NOMO-1 treated with dmso at 0.1 percent for 144 hours (cell line): ENCODE measurements around the gene GOLGA6L2.
"Not testable (repeated sequence)": the region's sequence is repeated elsewhere in the genome, so short reads cannot be mapped to it uniquely, and the experiment has no call there.

Source experiments
- DNase-seq: peaks from one replicate; lab custom pipeline; 2025; ENCODE audit not compliant: unreplicated experiment; lab: John Stamatoyannopoulos, UW

The GOLGA6L2 gene, protein sequence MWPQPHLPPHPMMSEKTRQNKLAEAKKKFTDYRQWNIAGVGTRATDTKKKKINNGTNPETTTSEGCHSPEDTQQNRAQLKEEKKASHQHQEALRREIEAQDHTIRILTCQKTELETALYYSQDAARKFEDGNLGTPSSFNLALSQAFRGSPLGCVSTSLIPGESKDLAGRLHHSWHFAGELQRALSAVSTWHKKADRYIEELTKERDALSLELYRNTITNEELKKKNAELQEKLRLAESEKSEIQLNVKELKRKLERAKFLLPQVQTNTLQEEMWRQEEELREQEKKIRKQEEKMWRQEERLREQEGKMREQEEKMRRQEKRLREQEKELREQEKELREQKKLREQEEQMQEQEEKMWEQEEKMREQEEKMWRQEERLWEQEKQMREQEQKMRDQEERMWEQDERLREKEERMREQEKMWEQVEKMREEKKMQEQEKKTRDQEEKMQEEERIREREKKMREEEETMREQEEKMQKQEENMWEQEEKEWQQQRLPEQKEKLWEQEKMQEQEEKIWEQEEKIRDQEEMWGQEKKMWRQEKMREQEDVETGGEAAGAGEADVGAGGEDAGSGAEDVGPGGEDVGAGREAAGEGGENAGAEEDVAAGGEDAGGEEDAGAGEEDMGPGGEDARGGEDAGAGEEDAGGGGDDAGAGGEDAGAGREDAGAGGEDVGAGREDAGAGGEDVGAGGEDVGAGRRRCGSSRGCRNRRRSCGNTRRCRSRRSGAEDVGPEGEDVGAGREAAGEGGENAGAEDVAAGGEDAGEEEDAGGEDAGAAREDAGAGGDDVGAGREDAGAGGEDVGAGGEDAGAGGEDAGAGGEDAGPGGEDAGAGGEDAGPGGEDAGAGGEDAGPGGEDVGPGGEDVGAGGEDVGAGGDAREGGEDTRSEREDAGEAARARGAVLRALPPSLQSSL

DNA sequence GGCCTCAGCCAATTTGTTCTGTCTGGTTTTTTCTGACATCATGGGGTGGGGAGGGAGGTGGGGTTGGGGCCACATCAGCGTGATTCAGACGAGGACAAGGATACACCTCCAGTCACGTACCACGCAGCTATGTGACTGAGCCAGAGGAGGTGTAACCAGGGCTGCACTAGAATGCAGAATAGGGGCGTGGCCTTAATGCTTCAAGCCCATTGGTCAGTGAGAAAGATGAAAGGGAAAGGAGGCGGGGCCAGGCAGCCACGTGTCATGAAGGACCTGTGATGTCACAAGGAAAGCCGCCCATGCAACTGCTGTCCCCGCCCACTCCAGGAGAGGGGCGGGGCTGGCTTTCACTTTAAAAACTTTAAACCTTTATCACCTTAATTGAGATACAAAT, at the start of gene GOLGA6L2:
Gene GOLGA6L2, minus strand, starts transcription at position 137 of the 394 bp plus-strand sequence. Its CDS starts 62 bp downstream, at position 75.
- no peak for DNase-seq

DNA sequence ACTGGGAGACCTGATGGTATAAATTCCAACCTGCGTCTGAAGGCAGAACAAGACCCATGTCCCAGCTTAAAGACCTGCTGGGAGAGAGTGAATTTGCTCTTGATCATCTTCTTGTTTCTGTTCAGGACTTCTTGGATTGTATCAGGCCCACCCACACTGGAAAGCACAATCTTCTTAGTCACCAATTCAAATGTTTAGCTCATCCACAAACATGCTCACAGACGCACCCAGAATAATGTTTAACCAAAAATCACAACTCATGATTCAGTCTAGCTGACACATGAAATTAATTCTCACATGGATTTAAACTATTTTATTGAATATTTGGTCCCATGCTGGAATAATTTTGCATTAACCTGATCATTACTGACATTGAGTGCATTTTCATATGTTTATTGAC, 37.8 kb upstream of the GOLGA6L2 start:
- DNase-seq = no peak

DNA sequence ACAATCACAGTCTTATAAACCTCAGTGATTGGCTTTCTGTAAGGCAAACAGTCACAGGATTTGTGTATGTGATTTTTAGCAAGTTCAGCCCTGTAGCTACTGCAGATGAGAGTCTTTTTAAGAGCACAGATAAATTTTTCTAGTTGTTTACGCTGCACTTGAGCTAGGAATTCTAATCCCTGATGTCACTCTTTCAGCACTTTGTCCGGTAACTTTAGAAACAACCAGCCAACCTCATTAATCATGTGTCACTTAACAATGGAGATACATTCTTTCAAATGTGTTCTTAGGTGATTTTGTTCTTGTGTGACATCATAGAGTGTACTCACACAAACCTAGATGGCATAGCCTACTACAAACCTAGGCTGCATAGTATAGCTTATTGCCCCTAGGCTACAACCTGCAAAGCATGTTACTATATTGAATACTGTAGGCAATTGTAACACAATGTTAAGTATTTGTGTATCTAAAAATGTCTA, 36.8 kb upstream of the GOLGA6L2 start:
- no peak for DNase-seq

DNA sequence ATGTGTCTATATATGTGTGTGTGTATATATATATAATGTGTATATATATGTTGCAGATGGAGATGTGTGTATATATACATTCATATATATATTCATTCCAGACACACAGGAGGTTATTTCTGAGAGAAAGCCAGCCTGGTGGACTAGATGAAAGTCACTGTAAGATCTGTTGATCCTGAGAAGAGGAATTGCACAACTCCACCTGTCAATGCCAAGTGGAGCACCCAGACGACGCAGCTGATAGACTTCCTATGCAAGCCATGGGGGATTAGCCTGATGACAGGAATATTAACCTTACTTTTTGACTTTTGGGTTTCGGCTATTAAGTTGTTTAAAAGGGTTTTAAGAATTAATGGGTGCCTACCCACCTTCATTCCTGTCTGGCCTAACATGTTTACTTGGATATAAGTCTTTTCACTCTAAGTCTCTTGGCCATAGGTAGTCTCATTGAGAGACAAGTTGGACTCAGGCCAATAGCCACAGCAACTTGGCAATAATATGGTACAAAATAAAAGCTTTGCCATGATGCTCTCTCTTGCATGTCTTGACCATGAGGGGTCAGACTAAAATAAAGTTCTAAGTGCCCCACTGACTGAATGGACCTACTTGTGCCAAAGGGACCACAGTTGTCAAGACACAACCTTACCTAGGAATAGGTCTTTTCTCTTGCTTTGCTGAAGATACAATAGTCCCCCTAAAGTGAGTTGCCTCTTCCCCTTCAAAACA, 35.9 kb upstream of the GOLGA6L2 start:
- DNase-seq = no peak

DNA sequence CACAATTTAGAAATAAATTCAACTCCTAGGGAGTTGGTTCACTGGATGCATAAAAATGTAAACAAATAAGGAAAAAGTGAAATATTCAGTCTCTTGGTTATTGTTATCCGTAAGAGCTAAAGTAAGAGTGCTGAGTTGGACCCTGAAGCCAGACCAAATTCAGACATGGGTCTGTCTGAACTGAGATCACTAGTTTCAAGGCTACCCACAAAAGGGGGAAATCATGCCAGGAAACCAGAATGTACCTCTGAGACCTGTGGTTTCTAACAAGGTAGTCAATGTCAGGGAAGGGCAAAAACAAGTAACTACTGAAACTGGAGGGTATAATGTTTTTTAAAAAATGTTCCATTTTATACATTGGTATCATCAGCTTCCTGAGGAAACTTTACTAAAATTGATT, 35.2 kb upstream of the GOLGA6L2 start:
- no peak for DNase-seq

DNA sequence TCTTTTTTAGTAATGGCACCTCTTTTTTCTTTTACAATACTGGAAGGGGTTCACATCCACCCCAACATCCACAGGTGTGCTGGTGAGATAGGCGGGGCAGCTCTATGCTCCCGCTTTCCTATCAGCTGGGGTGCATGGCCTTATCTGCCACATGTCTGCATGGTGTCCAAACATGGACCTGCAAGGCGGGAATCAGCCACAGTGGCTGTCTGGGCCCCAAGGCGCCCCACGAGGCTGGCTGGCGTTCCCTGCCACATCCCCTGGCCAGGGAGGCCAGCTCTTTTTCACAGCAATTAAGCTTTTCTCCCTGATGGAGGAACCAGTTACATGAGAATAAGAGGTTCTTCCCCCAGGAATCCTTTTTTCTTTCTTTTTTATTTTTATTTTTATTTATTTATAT, 30.9 kb upstream of the GOLGA6L2 start:
- DNase-seq = no peak

DNA sequence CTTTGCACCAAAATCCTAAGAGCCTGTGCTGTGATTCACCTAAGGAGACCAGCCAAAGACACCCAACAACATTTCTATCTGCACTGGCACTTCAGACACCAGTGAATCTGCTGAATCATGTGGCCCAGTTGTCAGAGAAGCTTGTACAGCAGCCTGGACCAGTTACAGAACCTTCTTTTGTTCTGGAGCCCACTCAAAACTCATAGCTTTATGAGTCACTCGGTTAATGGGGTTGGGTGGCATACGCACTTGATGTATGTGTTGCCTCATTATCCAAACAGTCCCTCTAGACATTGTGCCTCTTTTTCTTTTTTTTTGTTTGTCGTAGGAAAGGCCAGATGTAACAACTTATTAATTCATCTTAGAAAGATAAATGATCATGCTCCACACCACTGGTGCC, 25.6 kb upstream of the GOLGA6L2 start:
- DNase-seq = no peak

DNA sequence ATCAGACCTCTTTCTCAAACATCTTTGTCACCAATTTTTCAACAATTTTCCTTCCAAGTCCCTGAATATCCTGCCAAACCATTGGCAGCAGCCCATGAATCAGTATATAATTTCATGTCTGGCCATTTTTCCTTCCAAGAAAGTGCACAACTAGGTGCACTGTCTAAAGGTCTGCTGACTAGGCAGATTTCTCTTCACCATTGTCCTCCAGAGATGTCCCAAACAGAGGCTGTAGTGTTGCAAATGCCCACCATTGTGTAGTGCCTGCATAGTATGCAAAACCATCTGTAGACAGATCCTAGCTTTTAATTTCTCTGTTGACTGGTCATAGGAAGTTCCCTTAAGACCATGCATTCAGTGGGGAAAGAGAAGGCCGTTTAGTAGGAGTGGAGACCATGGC, 25.0 kb upstream of the GOLGA6L2 start:
- DNase-seq = no peak

DNA sequence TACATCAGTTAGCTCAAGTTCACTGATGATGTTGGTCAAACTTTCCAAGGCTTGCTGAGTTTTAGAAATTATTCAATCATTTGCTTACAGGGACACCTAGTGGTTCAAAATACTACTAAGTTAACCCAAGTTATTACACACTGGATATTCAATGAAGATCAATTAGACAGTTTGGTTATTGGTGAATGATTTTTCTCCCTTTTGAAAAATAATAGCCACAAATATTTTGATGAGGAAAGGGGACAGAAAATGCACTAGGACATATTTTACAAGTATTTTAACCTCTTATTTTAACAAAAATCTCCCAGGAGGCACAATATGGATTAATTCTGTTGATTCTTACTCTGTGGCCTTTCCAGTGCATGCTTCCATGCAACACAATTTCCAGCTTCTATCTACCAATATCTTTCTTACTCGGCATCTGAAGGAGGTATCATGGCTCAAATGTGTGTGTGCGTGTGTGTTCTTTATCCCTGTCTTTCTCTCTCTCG, 20.1 kb upstream of the GOLGA6L2 start:
- DNase-seq = no peak

DNA sequence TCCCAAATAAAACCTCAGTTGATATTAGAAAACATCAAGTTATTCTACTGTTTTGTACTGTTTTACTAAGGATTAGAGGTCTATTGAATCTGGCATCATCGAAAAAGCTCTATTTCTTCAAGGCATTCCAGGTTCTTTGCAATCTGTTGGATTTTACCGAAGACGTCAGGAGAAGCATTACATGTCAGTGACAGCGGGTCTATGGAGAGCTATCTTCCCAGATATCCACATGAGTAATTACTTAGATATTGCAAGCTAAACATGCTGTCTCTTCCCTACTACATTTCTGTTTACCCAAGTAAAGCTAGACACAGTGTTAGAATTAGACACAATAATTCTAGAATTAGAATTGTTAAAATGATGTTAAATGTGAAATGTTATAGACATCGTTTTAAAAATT, 10.8 kb upstream of the GOLGA6L2 start:
- DNase-seq = no peak

DNA sequence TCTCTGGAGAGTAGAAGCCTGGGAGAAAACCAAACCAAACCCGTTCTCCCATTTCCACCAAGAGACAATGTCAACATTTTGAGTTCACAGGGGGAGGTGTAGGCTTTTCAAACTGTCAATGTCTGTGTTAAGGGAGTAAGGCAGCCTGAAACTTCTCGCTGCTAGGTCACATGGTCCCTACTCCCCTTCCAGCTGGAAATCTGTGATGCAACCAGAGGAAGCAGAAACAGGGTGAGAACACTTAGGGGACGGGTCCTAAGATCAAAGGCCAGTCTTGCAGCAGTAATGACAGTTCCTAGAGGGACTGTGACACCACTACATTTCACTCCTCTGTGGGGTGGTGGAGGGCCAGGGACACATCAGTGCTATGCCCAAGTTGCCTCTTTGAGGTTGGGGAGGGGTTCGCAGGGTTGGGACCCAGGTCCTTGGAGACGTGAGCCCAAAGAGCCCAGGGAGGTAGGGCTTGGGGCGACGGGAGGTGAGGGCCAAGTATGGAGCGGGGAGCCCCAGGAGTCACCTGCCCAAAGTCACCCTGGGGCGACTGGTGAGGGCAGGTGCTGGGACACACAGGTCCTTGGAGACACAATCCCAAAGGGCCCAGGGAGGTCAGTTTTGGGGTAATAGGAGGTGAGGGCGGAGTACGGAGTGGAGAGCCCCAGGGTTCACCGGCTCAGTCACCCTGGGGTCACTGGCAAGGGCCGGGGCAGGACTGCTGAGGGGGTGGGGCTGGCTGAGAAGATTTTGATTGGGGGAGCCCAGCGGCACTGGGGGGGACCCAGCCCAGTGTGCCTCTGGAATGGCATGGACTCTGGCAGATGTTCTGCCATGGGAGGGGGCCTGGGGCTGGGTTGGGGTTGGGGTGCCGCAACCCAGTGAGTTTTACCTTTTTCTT, 582 bp downstream of the GOLGA6L2 start:
- no peak for DNase-seq

DNA sequence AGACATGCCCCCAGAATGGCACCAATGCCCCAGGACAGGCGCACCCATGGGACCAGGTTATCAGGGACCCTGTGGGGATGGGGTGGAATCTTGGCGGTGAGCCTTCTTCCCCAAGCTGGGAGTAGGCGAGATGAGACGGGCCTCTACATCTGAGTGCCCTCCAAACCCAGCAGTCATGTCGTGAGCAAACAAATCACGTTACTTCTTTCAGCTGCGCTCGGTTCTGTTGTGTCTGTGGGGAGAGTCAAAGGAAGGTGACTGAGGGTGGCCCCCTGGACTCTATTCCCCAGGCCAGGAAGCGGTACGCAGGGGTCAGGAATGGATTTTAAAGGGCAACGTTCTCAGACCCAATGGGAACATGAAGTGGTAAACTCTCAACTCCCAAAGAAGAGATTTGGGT, 2.8 kb downstream of the GOLGA6L2 start:
- DNase-seq = no peak

DNA sequence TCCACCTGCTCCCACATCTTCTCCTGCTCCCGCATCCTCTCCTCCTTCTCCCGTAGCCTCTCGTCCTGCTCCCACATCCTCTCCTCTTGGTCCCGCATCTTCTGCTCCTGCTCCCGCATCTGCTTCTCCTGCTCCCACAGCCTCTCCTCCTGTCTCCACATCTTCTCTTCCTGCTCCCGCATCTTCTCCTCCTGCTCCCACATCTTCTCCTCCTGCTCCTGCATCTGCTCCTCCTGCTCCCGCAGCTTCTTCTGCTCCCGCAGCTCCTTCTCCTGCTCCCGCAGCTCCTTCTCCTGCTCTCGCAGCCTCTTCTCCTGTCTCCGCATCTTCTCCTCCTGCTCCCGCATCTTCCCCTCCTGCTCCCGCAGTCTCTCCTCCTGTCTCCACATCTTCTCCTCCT, 5.8 kb downstream of the GOLGA6L2 start:
- DNase-seq = no peak

DNA sequence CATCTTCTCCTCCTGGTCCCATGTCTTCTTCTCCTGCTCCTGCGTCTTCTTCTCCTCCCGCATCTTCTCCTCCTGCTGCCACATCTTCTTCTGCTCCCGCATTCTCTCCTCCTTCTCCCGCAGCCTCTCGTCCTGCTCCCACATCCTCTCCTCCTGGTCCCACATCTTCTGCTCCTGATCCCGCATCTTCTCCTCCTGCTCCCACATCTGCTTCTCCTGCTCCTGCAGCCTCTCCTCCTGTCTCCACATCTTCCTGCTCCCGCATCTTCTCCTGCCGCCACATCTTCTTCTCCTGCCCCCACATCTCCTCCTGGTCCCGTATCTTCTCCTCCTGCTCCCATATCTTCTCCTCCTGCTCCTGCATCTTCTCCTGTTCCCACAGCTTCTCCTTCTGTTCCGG, 6.4 kb downstream of the GOLGA6L2 start:
- no peak for DNase-seq

DNA sequence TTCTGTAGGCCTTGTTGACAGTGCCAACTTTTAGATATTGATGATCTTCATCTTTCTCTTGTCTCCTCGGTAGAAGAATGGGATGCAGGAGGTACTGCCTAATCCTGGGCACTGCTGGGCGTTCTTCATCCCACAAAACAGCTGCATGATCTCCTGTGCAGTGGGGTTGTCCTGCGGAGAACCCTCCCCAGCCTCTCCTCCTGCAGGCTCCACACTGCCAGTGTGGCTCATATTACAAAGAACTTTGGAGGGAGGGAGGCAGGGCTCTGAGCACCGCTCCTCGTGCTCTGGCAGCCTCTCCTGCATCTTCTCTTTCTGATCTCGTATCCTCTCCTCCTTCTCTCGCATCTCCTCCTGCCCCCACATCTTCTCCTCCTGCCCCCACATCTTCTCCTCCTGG, 7.5 kb downstream of the GOLGA6L2 start:
- no peak for DNase-seq

DNA sequence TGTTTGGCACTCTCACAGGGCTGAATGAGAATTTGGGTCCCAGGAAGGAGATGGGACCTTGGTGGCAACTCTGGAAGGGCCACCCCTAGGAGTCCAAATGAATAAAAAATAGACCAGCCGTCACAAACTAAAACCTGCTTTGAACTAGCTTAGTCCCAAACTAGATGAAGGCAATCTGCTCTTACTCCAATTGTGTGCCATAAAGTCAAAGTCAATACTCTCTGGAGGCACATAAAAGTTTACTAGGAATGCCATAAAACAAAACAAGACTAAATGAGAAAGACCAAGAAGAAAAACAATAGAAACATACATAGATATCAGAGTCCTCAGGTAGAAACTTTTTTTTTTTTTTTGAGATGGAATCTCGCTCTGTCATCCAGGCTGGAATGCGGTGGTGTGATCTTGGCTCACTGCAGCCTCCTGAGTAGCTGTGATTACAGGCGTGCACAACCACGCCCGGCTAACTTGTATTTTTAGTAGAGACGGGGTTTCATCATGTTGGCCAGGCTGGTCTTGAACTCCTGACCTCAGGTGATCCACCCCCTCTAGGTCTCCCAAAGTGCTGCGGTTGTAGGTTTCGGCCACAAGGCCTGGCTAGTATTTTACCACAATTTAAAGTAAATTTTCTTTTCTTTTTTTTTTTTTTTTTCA, 8.1 kb downstream of the GOLGA6L2 start:
- no peak for DNase-seq

DNA sequence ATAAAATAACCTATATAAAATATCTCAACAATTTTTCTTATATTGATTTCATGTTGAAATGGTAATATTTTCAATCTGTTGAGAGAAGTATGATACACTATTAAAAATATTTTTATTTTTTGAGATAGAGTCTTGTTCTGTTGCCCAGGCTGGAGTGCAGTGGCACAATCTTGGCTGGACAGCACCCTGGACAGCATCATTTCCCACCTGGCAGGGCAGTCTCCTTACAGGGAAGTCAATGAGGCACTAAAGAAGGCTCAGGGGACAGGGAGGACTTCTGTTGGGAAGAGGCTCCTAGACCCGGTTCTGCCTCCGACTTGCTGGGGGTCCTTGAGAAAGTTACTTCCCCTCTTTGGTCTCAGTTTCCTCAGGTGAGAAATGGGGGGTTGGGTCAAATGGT, 9.4 kb downstream of the GOLGA6L2 start:
- no peak for DNase-seq

DNA sequence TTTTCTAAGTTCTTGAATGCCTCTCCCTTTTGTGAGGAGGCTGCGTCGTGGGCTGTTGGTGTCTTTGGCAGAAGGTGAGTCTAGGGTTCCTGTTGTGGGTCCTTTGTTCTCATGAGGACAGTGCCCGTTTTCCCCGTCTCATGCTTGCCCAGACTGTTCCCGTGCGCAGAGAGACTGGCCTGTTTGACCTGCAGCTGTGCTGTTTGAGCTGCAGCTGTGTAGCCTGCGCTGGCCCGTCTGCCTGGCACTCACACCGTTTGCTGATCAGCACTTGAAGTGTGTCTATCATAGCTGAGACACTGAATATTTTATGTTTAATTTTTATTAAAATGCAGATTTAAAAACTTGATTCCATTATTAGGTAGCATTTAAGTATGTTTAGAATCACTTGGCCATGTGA, 9.9 kb downstream of the GOLGA6L2 start:
- no peak for DNase-seq

DNA sequence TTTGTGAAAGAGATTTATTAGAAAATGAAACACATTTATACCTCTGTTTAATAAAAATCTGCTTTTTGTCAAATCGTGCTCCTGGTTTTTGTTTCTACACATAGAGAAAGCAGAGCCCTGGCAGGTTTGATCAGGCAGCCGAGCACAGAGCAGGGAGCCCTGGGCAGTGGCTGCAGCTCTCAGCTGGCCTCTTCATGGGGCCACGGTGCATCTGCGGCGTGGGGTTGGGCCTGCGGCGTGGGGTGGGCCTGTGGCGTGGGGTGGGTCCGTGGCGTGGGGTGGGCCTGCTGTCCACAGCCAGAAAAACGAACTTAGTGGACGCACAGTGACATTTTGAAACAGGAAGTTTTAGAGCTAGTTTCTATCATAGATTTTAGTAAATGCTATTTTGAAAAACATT, 10.6 kb downstream of the GOLGA6L2 start:
- DNase-seq = no peak

DNA sequence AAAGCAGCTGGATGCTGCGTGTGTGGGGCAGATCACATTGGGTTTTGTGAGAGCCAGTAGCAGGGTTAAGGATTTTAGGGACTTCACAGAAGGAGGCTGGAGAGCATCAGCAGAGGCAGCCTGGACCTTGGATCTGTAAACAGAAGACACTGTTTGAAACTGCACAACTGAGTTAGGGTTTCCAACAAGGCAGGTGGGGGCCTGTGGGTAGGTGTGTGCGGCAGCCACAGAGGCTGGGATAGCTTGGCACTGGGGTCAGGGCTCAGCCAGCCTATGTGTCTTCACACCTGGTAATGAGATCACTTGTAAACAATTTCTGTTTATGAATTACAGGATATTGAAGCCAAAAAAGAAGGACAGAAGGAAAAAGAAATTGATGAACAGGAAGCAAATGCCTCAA, 12.3 kb downstream of the GOLGA6L2 start:
- DNase-seq = not testable (repeated sequence)
